ENCODE measurements around the gene SRSF6. TPM values are rescaled to one million over a fixed set of nuclear protein-coding genes. Genes with fewer than 3 reads are reported as not detected.

Gene SRSF6
- total RNA-seq (2022; extraction: Qiagen RNA extraction), result 106 to 114 TPM (median 112 TPM) in 5 replicates

DNA sequence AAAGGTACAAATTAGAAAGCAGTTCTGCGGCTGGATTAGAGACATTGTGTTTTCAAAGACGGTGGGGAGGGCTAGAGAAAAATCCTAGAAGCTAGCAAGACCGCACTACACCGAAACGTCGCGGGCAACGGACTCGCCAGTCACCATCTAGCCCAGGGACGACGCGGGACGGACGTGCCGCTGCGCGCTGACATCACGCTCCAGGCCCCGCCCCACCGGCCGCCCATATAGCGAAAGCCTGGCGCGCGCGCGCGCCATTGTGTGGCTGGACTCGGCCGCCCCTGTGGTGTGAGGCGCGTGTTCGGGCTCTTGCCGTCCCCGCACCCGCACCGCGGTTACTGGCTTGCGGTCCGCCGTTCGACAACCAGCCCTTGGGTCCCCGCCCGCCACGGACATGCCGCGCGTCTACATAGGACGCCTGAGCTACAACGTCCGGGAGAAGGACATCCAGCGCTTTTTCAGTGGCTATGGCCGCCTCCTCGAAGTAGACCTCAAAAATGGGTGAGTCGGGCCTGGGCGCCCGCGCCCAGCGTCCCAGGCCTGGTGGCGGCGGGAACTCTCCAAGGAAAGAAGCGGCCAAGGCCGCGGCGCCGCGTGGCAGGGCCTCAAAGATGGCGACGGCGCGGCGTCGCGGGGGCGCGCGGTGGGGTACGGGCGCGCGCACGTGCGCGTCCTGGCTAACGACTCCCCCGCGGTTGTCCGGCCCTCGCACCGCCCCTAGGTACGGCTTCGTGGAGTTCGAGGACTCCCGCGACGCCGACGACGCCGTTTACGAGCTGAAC is at the start of gene SRSF6:
Gene SRSF6 (plus strand): TSS at position 257 of the 782 bp plus-strand sequence. CDS start 138 bp downstream, at position 395.

GRCh38 chr20:43507150-43508080 is 49.7 kb downstream of the SRSF6 start, which contains the start of gene L3MBTL1:
Gene L3MBTL1, plus strand, starts transcription at chr20:43507697. Its CDS starts 5,807 bp downstream, at chr20:43513504.

Other genes with a start within 250 kb of the SRSF6 start
- gene L3MBTL1, start 49.8 kb downstream of the SRSF6 start, total RNA-seq (2022; extraction: Qiagen RNA extraction), result 0.63 to 1.7 TPM (median 1.2 TPM) in 5 replicates
- gene SGK2, start 101.1 kb downstream of the SRSF6 start, total RNA-seq (2022; extraction: Qiagen RNA extraction), result 6.3 to 8.3 TPM (median 7.1 TPM) in 5 replicates
- gene IFT52, start 133.0 kb downstream of the SRSF6 start, total RNA-seq (2022; extraction: Qiagen RNA extraction), result 28.6 to 34.4 TPM (median 30.7 TPM) in 5 replicates
- 69.4 to 92.2 TPM (median 84.8 TPM) in 5 replicates for gene MYBL2, start 209.2 kb downstream of the SRSF6 start, total RNA-seq (2022; extraction: Qiagen RNA extraction)